Esophagus muscularis mucosa (tissue), 4 donors: ENCODE measurements around the gene KDM5A. TPM values are rescaled to one million over a fixed set of nuclear protein-coding genes. Genes with fewer than 3 reads are reported as not detected.

Source experiments
- DNase-seq: peaks from one replicate; pipeline ENCODE4 v3.0.0-alpha.2; 2017; ENCODE audit errors: extremely low spot score
- H3K27ac ChIP-seq, 4 donors: fragments of 200-600 bp; sonication (generic); replicated peaks in 1 of 4; 1 replicate in 3 of 4; 2 replicates in 1 of 4; pipeline ENCODE4 v1.5.1; 2016 to 2019; ENCODE audit warnings: mild to moderate bottlenecking in 1 of 4
- H3K27me3 ChIP-seq, 4 donors: fragments of 200-600 bp; sonication (generic); one replicate each; pipeline versions ENCODE4 v1.5.1 to v1.6.0; 2016 to 2019
- H3K36me3 ChIP-seq, 4 donors: fragments of 200-600 bp; sonication (generic); one replicate each; pipeline ENCODE4 v1.5.1; 2016 to 2019
- H3K4me1 ChIP-seq, 4 donors: fragments of 200-600 bp; sonication (generic); one replicate each; pipeline ENCODE4 v1.5.1; 2016 to 2019
- H3K4me3 ChIP-seq, 4 donors: fragments of 200-600 bp; sonication (generic); 1 replicate in 2 of 4; 2 replicates in 2 of 4; pipeline ENCODE4 v1.5.1; 2016 to 2019; ENCODE audit warnings: mild to moderate bottlenecking in 4 of 4, moderate library complexity in 1 of 4
- H3K9me3 ChIP-seq, 4 donors: fragments of 200-600 bp; sonication (generic); 1 replicate in 3 of 4; 2 replicates in 1 of 4; pipeline ENCODE4 v1.5.1; 2016 to 2019
- EP300 ChIP-seq: sonication (generic); formaldehyde crosslinking; IDR thresholded peaks from one replicate; pipeline ENCODE4 v1.6.1; 2017; ENCODE audit warnings: antibody characterized with exemption
- POLR2A ChIP-seq: fragments of 450-650 bp; IDR thresholded peaks from one replicate; pipeline ENCODE4 v1.6.1; 2017; ENCODE audit warnings: antibody characterized with exemption, moderate library complexity, mild to moderate bottlenecking, low read depth
- POLR2AphosphoS5 ChIP-seq, 2 donors: sonication (generic); formaldehyde crosslinking; IDR thresholded peaks; one replicate each; pipeline ENCODE4 v1.6.1; 2017; ENCODE audit warnings: antibody characterized with exemption in 2 of 2
- WGBS: methylation state at CpG from one replicate; pipeline ENCODE4 v1.1.5; 2018; 5-methylcytosine and 5-hydroxymethylcytosine counted together
- intact Hi-C: fragments of 100-400 bp; cut with DNase I; formaldehyde crosslinking; loops from one replicate; pipeline ENCODE4 v1.15.1; 2023
- total RNA-seq, 4 donors: library from RNA; depleted of rRNA; stranded (reverse); fragments of >200 nt; gene quantifications; one replicate each; pipeline versions ENCODE4 v1.1.0 to v1.2.1, GENCODE V29; 2016
- TF ChIP-seq, protein P1 (sequence below), 3 experiments: fragments of 200-600 bp in 2 of 3; fragments of 450-650 bp in 1 of 3; sonication (generic) in 2 of 3; IDR thresholded peaks; one replicate each; pipeline ENCODE4 v1.5.1; 2017 to 2019; ENCODE audit warnings: antibody characterized with exemption in 3 of 3, mild to moderate bottlenecking in 2 of 3, moderate library complexity in 1 of 3

KDM5A gene
- total RNA-seq, 4 donors from 2014 or later = 33.6 to 46.1 (median 39.1) TPM

GRCh38 chr12:233615-233968, 155.5 kb downstream of the KDM5A start:
- WGBS = 82% methylated on average over 3 of the region's 3 CpGs
- H3K9me3 ChIP-seq = peaks cover 0 to 17% (median 10%) of the 10 kb centered on the region in 4 donors
- intact Hi-C loops = no loop called here

DNA sequence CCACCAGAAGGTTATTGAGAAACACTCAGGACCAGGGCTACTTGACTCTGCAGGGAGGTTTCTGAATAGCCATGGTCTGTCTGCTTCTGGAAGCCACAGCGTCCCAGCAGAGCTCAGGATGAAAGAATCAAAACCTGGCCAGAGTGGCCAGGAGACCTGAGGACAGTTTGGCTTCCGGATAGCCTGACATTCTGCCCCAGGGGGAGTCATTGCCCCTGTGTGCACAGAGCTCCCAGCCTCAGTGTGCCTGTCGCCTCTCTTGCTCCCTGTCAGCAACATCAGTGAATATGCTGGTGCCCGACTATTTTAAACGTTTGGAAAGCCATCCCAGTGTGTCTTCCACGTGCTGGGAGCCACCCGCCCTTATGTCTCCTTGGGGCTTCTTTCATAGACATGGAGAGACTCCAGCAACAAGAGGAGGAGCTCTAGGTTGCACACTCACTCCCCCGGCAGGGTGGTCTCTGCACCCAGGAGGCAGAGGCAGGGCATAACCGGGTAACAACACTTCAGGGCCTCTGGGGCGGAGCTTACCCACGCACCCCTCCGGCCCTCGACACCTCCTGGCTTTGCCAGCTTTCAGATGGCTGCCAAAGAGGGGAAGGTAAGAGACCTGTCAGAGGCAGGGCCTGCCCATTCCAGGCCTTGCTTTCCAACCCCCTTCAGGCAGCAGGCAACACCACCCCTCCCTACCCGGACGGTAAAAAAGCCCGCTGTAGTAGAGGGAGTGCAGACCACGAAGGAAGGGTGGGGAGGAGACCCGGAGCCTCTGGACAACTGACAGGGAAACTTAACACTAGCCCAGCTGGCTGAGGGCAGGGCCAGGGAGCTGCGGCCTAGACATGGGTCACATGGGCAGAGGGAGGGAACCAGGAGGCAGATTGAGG, 156.1 kb downstream of the KDM5A start:
- intact Hi-C loops = no loop called here
- no peak for TF ChIP-seq POLR2A
- no peak for TF ChIP-seq POLR2AphosphoS5 (IDR thresholded peaks at IDR 0.05)
- no peak for TF ChIP-seq EP300
- TF ChIP-seq, protein P1, sequence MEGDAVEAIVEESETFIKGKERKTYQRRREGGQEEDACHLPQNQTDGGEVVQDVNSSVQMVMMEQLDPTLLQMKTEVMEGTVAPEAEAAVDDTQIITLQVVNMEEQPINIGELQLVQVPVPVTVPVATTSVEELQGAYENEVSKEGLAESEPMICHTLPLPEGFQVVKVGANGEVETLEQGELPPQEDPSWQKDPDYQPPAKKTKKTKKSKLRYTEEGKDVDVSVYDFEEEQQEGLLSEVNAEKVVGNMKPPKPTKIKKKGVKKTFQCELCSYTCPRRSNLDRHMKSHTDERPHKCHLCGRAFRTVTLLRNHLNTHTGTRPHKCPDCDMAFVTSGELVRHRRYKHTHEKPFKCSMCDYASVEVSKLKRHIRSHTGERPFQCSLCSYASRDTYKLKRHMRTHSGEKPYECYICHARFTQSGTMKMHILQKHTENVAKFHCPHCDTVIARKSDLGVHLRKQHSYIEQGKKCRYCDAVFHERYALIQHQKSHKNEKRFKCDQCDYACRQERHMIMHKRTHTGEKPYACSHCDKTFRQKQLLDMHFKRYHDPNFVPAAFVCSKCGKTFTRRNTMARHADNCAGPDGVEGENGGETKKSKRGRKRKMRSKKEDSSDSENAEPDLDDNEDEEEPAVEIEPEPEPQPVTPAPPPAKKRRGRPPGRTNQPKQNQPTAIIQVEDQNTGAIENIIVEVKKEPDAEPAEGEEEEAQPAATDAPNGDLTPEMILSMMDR (IDR thresholded peaks at IDR 0.05) = no peak
- Histone ChIP-seq H3K27ac (no peak overlapping the region), H3K9me3 (peaks cover 0 to 17% (median 10%) of the 10 kb centered on the region in 4 donors), H3K4me3 (no peak overlapping the region), H3K27me3 (peaks cover 0 to 24% (median 0%) of the 10 kb centered on the region in 4 donors), H3K36me3 (peaks cover 0 to 4% (median 0%) of the 10 kb centered on the region in 4 donors), H3K4me1 (no peaks in the 10 kb centered on the region)
- WGBS = 53% methylated on average over 18 of the region's 19 CpGs
- DNase-seq = no peak

More at GRCh38 chr12:233615-233968, 155.5 kb downstream of the KDM5A start:
- no peak for DNase-seq
- TF ChIP-seq, protein P1 (IDR thresholded peaks at IDR 0.05) = no peak
- TF ChIP-seq POLR2AphosphoS5 (IDR thresholded peaks at IDR 0.05) (no peak), POLR2A (no peak), EP300 (no peak)
- no peak overlapping the region for H3K4me3 ChIP-seq
- H3K27me3 ChIP-seq = peaks cover 0 to 26% (median 0%) of the 10 kb centered on the region in 4 donors
- no peaks in the 10 kb centered on the region for H3K4me1 ChIP-seq
- peaks cover 0 to 4% (median 0%) of the 10 kb centered on the region in 4 donors for H3K36me3 ChIP-seq
- H3K27ac ChIP-seq = no peak overlapping the region

DNA sequence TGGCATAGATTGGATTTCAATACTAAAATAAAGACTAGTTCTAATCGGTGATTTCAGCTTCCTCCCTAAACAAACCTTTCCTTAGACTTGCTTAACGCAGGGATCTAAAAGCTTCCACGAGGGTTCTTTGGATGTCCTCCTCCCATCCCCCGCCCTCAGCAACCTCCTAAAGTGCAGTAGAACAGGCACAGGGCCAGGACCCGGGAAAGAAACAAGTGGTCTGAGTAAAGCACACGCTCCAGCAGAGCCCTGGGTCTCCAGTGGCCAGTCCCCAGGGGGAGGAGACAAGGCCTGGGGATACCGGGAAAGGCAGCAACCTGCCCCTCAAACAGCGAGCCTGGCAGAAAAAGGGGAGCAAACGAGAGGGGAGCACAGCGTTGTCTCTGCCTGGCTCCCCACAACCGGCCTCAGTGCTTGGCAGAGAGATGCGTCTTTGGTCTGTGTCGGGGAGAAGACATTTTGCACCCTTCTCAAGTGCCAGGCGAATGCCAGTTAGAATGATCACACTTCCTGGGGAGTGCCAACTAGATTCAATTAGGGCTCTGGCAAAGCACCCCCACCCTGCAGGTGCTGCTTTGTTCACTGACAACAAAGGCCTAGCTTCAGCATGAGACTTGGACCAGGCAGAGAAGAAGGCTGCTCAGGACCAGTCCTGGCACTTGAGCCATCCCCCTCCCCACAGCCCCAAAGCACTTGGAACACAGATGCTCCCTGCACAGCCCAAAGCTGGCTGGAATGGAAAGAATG, 158.0 kb downstream of the KDM5A start:
- no peak overlapping the region for H3K4me3 ChIP-seq
- no peaks in the 10 kb centered on the region for H3K4me1 ChIP-seq
- no peak for TF ChIP-seq EP300
- TF ChIP-seq, protein P1 (IDR thresholded peaks at IDR 0.05) = no peak
- TF ChIP-seq POLR2AphosphoS5 (IDR thresholded peaks at IDR 0.05) = no peak
- no peak for TF ChIP-seq POLR2A
- DNase-seq = no peak
- no peak overlapping the region for H3K27ac ChIP-seq
- peaks cover 0 to 13% (median 6%) of the 10 kb centered on the region in 4 donors for H3K9me3 ChIP-seq
- 53% methylated on average over 13 of the region's 14 CpGs for WGBS
- intact Hi-C loops = no loop called here
- H3K27me3 ChIP-seq = peaks cover 0 to 32% (median 0%) of the 10 kb centered on the region in 4 donors
- H3K36me3 ChIP-seq = peaks cover 0 to 4% (median 0%) of the 10 kb centered on the region in 4 donors

Other genes starting within 250 kb of the KDM5A start
- under 1 TPM in 3 of 4 donors, not detected in 1; 0.17 to 0.78 (median 0.34) TPM for gene SLC6A12, start 175.2 kb downstream of the KDM5A start, total RNA-seq
- gene SLC6A13, start 126.5 kb downstream of the KDM5A start, total RNA-seq = not detected
- gene CCDC77, start 12.3 kb upstream of the KDM5A start, total RNA-seq = 1 to 10 TPM; 3.8 to 7.1 (median 5.0) TPM
- gene B4GALNT3, start 70.6 kb upstream of the KDM5A start, total RNA-seq = under 1 TPM; under 0.01 to 0.80 (median 0.36) TPM